Pancreas (tissue), 10 donors: Measurements from ENCODE around the gene LRP1B. TPM values are rescaled to one million over a fixed set of nuclear protein-coding genes. Genes with fewer than 3 reads are reported as not detected.

Source experiments
- ATAC-seq, 4 donors: fragments of 200-7000 bp; cut with Tn5 transposase; one replicate each; pipeline versions ENCODE4 v1.8.0 to v1.9.1; 2020; ENCODE audit warnings: mild to moderate bottlenecking in 4 of 4, moderate library complexity in 4 of 4
- DNase-seq, 6 donors: peaks; one replicate each; pipeline ENCODE4 v3.0.0-alpha.2; 2020
- FAIRE-seq: peaks from 2 replicates; lab custom pipeline; 2012; peaks lifted over from hg19 to GRCh38; lab: Jason Lieb, UNC
- H3K27ac ChIP-seq, 4 donors: fragments of 200-600 bp; sonication (generic); 1 replicate in 3 of 4; 2 replicates in 1 of 4; pipeline versions ENCODE4 v1.5.0 to v1.8.0; 2020
- H3K27me3 ChIP-seq, 4 donors: fragments of 200-600 bp; one replicate each; pipeline ENCODE4 v1.8.0; 2021
- H3K36me3 ChIP-seq, 3 donors: fragments of 200-600 bp; sonication (generic) in 1 of 3; one replicate each; pipeline versions ENCODE4 v1.5.0 to v1.8.0; 2020 to 2021
- H3K4me1 ChIP-seq, 3 donors: fragments of 200-600 bp; one replicate each; pipeline ENCODE4 v1.8.0; 2021
- H3K4me3 ChIP-seq, 4 donors: fragments of 200-600 bp; sonication (generic) in 2 of 4; one replicate each; pipeline versions ENCODE4 v1.5.0 to v1.8.0; 2020 to 2021
- H3K9me3 ChIP-seq, 4 donors: fragments of 200-600 bp; one replicate each; pipeline ENCODE4 v1.8.0; 2021
- CTCF ChIP-seq, 4 donors: fragments of 200-600 bp; sonication (generic) in 3 of 4; IDR thresholded peaks; one replicate each; pipeline versions ENCODE4 v1.5.0 to v1.8.0; 2021; ENCODE audit warnings: antibody characterized with exemption in 4 of 4
- WGBS, 2 donors: extraction: QIAGEN DNeasy Blood & Tissue Kit; methylation state at CpG; one replicate each; pipeline ENCODE4 v1.1.7; 2013; 5-methylcytosine and 5-hydroxymethylcytosine counted together
- intact Hi-C, 3 donors: fragments of 100-400 bp; cut with DNase I; formaldehyde crosslinking; loops; one replicate each; pipeline versions ENCODE4 v1.11.1 to v1.14.2; 2022
- polyA plus RNA-seq, 2 donors: library from polyadenylated mRNA; stranded (reverse); fragments of 200-250 nt; gene quantifications; one replicate each; pipeline ENCODE4 v1.2.3, GENCODE V29; 2013
- total RNA-seq, 6 donors: library from RNA; stranded (reverse); fragmentation: NEBNext Ultra II Directional in 4 of 6; extraction: Animal tissue kit (Norgen Biotek cat#: 25700) in 4 of 6; gene quantifications; one replicate each; pipeline versions ENCODE4 v1.2.1 to v1.2.4, GENCODE V29; 2021 to 2023
- donor health status: healthy with polysubstance abuse.
- donor health status: DM: no; HTN: no; CAD: no; lungs with moderate emphysema.
- donor health status: DM: no; HTN: no; CAD: no.
- donor health status: control.
- donor health status: control.
- donor health status: Bipolar disorder and iron deficiency.
- donor health status: DM: yes; HTN: yes; CAD: no.
- donor health status: DM: no; HTN: no; CAD: no.
- donor health status: DM: no; HTN: no; CAD: no.
- donor health status: DM: yes; HTN: yes; CAD: no.

The LRP1B gene
- total and polyA plus RNA-seq, 8 donors: 0.06 to 0.55 (median 0.25) TPM

GRCh38 chr2:141928476-141928875, 202.3 kb downstream of the LRP1B start:
- no peak overlapping the region for H3K27ac ChIP-seq
- H3K36me3 ChIP-seq: no peaks in the 10 kb centered on the region
- intact Hi-C loops: no loop called here
- H3K27me3 ChIP-seq: no peaks in the 10 kb centered on the region
- no peaks in the 10 kb centered on the region for H3K9me3 ChIP-seq
- H3K4me3 ChIP-seq: no peak overlapping the region
- DNase-seq (no peak), FAIRE-seq (no peak), ATAC-seq (no peak)
- TF ChIP-seq CTCF (IDR thresholded peaks at IDR 0.05): no peak
- no peaks in the 10 kb centered on the region for H3K4me1 ChIP-seq

- no peaks in the 10 kb centered on the region for H3K27me3 ChIP-seq
These were observed 203.3 kb downstream of the LRP1B start for GRCh38 chr2:141927536-141927935.

GRCh38 chr2:141925511-141925910, 205.3 kb downstream of the LRP1B start:
- no peak overlapping the region for H3K4me3 ChIP-seq
- no peak overlapping the region for H3K27ac ChIP-seq
- FAIRE-seq (no peak), DNase-seq (no peak), ATAC-seq (no peak)
- H3K4me1 ChIP-seq: no peaks in the 10 kb centered on the region
- no peaks in the 10 kb centered on the region for H3K36me3 ChIP-seq
- WGBS, 2 donors: 37 to 53% methylated on average over 1 of the region's 1 CpG
- no peak for TF ChIP-seq CTCF (IDR thresholded peaks at IDR 0.05)
- H3K27me3 ChIP-seq: no peaks in the 10 kb centered on the region
- H3K9me3 ChIP-seq: no peaks in the 10 kb centered on the region
- intact Hi-C loops: no loop called here

More at GRCh38 chr2:141927536-141927935, 203.3 kb downstream of the LRP1B start:
- no peaks in the 10 kb centered on the region for H3K4me1 ChIP-seq
- H3K4me3 ChIP-seq: no peak overlapping the region
- H3K27ac ChIP-seq: no peak overlapping the region
- intact Hi-C loops: no loop called here
- FAIRE-seq (no peak), DNase-seq (no peak), ATAC-seq (no peak)
- TF ChIP-seq CTCF (IDR thresholded peaks at IDR 0.05): no peak
- no peaks in the 10 kb centered on the region for H3K36me3 ChIP-seq
- no peaks in the 10 kb centered on the region for H3K9me3 ChIP-seq

- no peak for DNase-seq
- H3K9me3 ChIP-seq: no peaks in the 10 kb centered on the region
- intact Hi-C loops: no loop called here
- WGBS, 2 donors: 77 to 88% methylated on average over 1 of the region's 1 CpG
- H3K4me3 ChIP-seq: no peak overlapping the region
- no peak for FAIRE-seq
- no peaks in the 10 kb centered on the region for H3K36me3 ChIP-seq
- no peak for ATAC-seq
- no peak overlapping the region for H3K27ac ChIP-seq
- no peaks in the 10 kb centered on the region for H3K4me1 ChIP-seq
- TF ChIP-seq CTCF (IDR thresholded peaks at IDR 0.05): no peak
- no peaks in the 10 kb centered on the region for H3K27me3 ChIP-seq
These were observed 207.2 kb downstream of the LRP1B start for GRCh38 chr2:141923657-141924056.

GRCh38 chr2:141911485-141912066, 219.2 kb downstream of the LRP1B start:
- H3K27me3 ChIP-seq: no peaks in the 10 kb centered on the region
- H3K27ac ChIP-seq: no peak overlapping the region
- H3K4me3 ChIP-seq: no peak overlapping the region
- intact Hi-C loops: no loop called here
- no peaks in the 10 kb centered on the region for H3K4me1 ChIP-seq
- no peak for FAIRE-seq
- H3K36me3 ChIP-seq: no peaks in the 10 kb centered on the region
- ATAC-seq: peak in 3 of 4 donors; percentile 46 to 68 (median 46)
- peak in 3 of 4 donors; percentile 23 to 29 (median 24) for TF ChIP-seq CTCF (IDR thresholded peaks at IDR 0.05)
- H3K9me3 ChIP-seq: no peaks in the 10 kb centered on the region
- peak in 2 of 6 donors; percentile 2 to 23 for DNase-seq
- WGBS, 2 donors: 16 to 30% methylated on average over 2 of the region's 2 CpGs
